Heart left ventricle (tissue), 16 donors: Measurements from ENCODE around the gene OPCML. TPM values are rescaled to one million over a fixed set of nuclear protein-coding genes. Genes with fewer than 3 reads are reported as not detected.

Experiments
- ATAC-seq, 4 donors: fragments of 200-7000 bp; cut with Tn5 transposase; one replicate each; pipeline ENCODE4 v1.9.1; 2020 to 2022; ENCODE audit warnings: moderate library complexity in 4 of 4, mild to moderate bottlenecking in 3 of 4, moderate number of reproducible peaks in 1 of 4
- DNase-seq, 5 donors: peaks; one replicate each; pipeline ENCODE4 v3.0.0-alpha.2; 2020
- H3K27ac ChIP-seq, 12 donors: fragments of 200-600 bp; sonication (generic) in 4 of 12; one replicate each; pipeline versions ENCODE4 v1.5.0 to v1.8.0; 2016 to 2022; ENCODE audit warnings: mild to moderate bottlenecking in 2 of 12
- H3K27me3 ChIP-seq, 9 donors: fragments of 200-600 bp; sonication (generic) in 2 of 9; one replicate each; pipeline versions ENCODE4 v1.5.1 to v1.8.0; 2016 to 2022; ENCODE audit warnings: mild to moderate bottlenecking in 3 of 9
- H3K36me3 ChIP-seq, 9 donors: fragments of 200-600 bp; sonication (generic) in 2 of 9; one replicate each; pipeline versions ENCODE4 v1.5.0 to v1.8.0; 2018 to 2022; ENCODE audit warnings: mild to moderate bottlenecking in 2 of 9
- H3K4me1 ChIP-seq, 12 donors: fragments of 200-600 bp; sonication (generic) in 4 of 12; one replicate each; pipeline versions ENCODE4 v1.5.0 to v1.8.0; 2016 to 2022; ENCODE audit warnings: mild to moderate bottlenecking in 3 of 12
- H3K4me3 ChIP-seq, 12 donors: fragments of 200-600 bp; sonication (generic) in 4 of 12; one replicate each; pipeline versions ENCODE4 v1.5.0 to v1.8.0; 2017 to 2022; ENCODE audit warnings: mild to moderate bottlenecking in 9 of 12, moderate library complexity in 4 of 12
- H3K9me3 ChIP-seq, 12 donors: fragments of 200-600 bp; sonication (generic) in 4 of 12; one replicate each; pipeline versions ENCODE4 v1.5.0 to v1.8.0; 2016 to 2022; ENCODE audit warnings: mild to moderate bottlenecking in 1 of 12
- POLR2A ChIP-seq, 2 donors: fragments of 450-650 bp; IDR thresholded peaks; one replicate each; pipeline ENCODE4 v1.6.1; 2017; ENCODE audit warnings: antibody characterized with exemption in 2 of 2, mild to moderate bottlenecking in 2 of 2, moderate library complexity in 2 of 2
- WGBS, 4 donors: extraction: QIAGEN DNeasy Blood & Tissue Kit in 2 of 4; methylation state at CpG; one replicate each; pipeline versions ENCODE4 v1.1.5 to v1.1.7; 2013 to 2018; 5-methylcytosine and 5-hydroxymethylcytosine counted together
- intact Hi-C, 10 donors: fragments of 100-400 bp; cut with DNase I; formaldehyde crosslinking; loops; one replicate each; pipeline versions ENCODE4 v1.11.1 to v1.14.2; 2022
- polyA plus RNA-seq, 2 donors: library from polyadenylated mRNA; stranded (reverse); fragments of 200-250 nt; gene quantifications; one replicate each; pipeline ENCODE4 v1.2.3, GENCODE V29; 2013
- total RNA-seq, 9 donors: library from RNA; depleted of rRNA in 2 of 9; stranded (reverse); fragments of >200 nt in 2 of 9; fragmentation: NEBNext Ultra II Directional in 3 of 9; extraction: Animal tissue kit (Norgen Biotek cat#: 25700) in 3 of 9; gene quantifications; one replicate each; pipeline versions ENCODE4 v1.1.0 to v1.2.4, GENCODE V29; 2016 to 2023
- TF ChIP-seq, protein P1 (sequence below), 12 donors: fragments of 200-600 bp; sonication (generic) in 4 of 12; IDR thresholded peaks; one replicate each; pipeline versions ENCODE4 v1.5.0 to v1.8.0; 2018 to 2022; ENCODE audit warnings: antibody characterized with exemption in 12 of 12, mild to moderate bottlenecking in 5 of 12
- donor health status: ischemic (EF 13 %, LVEDD 7.1; RV severe dilation, severe dysfunction).
- donor health status: healthy with polysubstance abuse.
- donor health status: DM: no; HTN: yes; CAD: no.
- donor health status: DM: no; HTN: no; CAD: no.
- donor health status: ischemic (EF 25% LVEDD 6.9; RV normal size, moderate dysfunction).
- donor health status: ischemic (EF 25% LVEDD 5.7; RV mildly dilated, moderate dysfunction).
- donor health status: healthy.
- donor health status: DM: yes; HTN: yes; CAD: no.
- donor health status: ischemic (EF 35%, LVEDD 5.7; RV mildly dilated, moderate dysfunction).
- donor health status: nonischemic (EF 11% LVEDD 7.7; RV severe dilation, severe dysfunction).
- donor health status: DM: yes; HTN: yes; CAD: no.
- donor health status: PGD.
- donor health status: ischemic (EF 29% LVEDD 5.4; RV normal size, mild dysfunction).
- donor health status: nonischemic (EF 23%, LVEDD 6.1; RV moderate dilation, normal function).

The OPCML gene
- total and polyA plus RNA-seq, 11 donors = 0.04 to 1.3 (median 0.23) TPM; not detected in 3

- no peak overlapping the region for H3K4me3 ChIP-seq
- no peaks in the 10 kb centered on the region for H3K36me3 ChIP-seq
- ATAC-seq (no peak), DNase-seq (no peak)
- no peaks in the 10 kb centered on the region for H3K9me3 ChIP-seq
- no peak overlapping the region for H3K27ac ChIP-seq
- H3K4me1 ChIP-seq = no peaks in the 10 kb centered on the region
- no peak for TF ChIP-seq POLR2A (IDR thresholded peaks at IDR 0.05)
- TF ChIP-seq, protein P1, sequence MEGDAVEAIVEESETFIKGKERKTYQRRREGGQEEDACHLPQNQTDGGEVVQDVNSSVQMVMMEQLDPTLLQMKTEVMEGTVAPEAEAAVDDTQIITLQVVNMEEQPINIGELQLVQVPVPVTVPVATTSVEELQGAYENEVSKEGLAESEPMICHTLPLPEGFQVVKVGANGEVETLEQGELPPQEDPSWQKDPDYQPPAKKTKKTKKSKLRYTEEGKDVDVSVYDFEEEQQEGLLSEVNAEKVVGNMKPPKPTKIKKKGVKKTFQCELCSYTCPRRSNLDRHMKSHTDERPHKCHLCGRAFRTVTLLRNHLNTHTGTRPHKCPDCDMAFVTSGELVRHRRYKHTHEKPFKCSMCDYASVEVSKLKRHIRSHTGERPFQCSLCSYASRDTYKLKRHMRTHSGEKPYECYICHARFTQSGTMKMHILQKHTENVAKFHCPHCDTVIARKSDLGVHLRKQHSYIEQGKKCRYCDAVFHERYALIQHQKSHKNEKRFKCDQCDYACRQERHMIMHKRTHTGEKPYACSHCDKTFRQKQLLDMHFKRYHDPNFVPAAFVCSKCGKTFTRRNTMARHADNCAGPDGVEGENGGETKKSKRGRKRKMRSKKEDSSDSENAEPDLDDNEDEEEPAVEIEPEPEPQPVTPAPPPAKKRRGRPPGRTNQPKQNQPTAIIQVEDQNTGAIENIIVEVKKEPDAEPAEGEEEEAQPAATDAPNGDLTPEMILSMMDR (IDR thresholded peaks at IDR 0.05) = no peak
- intact Hi-C loops = no loop called here
- WGBS, 4 donors = 56 to 70% (median 64%) methylated on average over 3 of the region's 3 CpGs
- peaks cover 0 to 5% (median 0%) of the 10 kb centered on the region in 9 donors for H3K27me3 ChIP-seq
Measured at GRCh38 chr11:133249065-133249464, 283.2 kb downstream of the OPCML start.

- intact Hi-C loops = no loop called here
Measured at GRCh38 chr11:133243832-133244231, 288.5 kb downstream of the OPCML start.

DNA sequence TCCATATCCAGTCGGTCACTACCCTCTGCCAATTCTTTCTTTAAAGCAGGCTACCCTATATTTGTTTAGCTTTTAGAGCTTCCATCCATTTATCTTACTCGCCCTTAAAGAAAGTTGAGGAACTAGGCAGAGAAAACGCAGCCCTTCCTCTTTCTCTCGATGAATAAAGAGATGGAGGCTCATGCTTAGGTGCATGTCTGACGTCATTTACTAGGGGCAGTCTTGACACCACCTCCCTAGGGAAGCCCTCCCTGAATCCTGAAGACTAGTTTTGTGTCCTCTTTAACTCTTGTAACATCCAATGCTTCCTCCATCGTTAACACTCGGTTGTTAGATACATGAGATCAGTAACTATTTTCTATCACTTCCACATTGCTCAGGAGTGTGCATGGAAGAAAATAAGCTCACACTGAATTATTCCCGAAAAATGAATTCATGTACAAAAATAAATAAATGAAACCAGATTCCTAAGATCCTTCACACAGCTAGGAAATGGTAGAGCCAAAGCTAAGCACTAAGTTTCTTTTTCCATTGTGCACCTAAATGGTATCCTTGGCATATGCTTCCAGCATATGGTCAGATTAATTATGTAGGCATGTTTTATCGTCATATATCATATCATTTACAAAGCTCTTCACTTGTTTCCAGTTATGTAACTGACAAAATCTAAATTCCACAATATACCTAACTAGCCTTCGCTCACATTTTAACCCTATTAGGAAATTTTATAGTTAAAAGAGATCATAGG lies 291.2 kb downstream of the OPCML start:
- no peak for ATAC-seq
- intact Hi-C loops = no loop called here
- DNase-seq = no peak
- Histone ChIP-seq H3K36me3 (no peaks in the 10 kb centered on the region), H3K27me3 (peaks cover 0 to 27% (median 0%) of the 10 kb centered on the region in 9 donors), H3K4me1 (no peaks in the 10 kb centered on the region), H3K9me3 (no peaks in the 10 kb centered on the region), H3K27ac (no peak overlapping the region), H3K4me3 (no peak overlapping the region)
- TF ChIP-seq POLR2A (IDR thresholded peaks at IDR 0.05) = no peak
- TF ChIP-seq, protein P1 (IDR thresholded peaks at IDR 0.05) = no peak
- 80 to 84% (median 82%) methylated on average over 10 of the region's 10 CpGs for WGBS, 4 donors

More at GRCh38 chr11:133243832-133244231, 288.5 kb downstream of the OPCML start:
- no peak overlapping the region for H3K4me3 ChIP-seq
- H3K27ac ChIP-seq = no peak overlapping the region
- H3K4me1 ChIP-seq = no peaks in the 10 kb centered on the region
- 67 to 81% (median 73%) methylated on average over 3 of the region's 3 CpGs for WGBS, 4 donors
- no peak for ATAC-seq
- peaks cover 0 to 25% (median 0%) of the 10 kb centered on the region in 9 donors for H3K27me3 ChIP-seq
- TF ChIP-seq, protein P1 (IDR thresholded peaks at IDR 0.05) = no peak
- no peak for TF ChIP-seq POLR2A (IDR thresholded peaks at IDR 0.05)
- no peaks in the 10 kb centered on the region for H3K9me3 ChIP-seq
- no peaks in the 10 kb centered on the region for H3K36me3 ChIP-seq
- no peak for DNase-seq

DNA sequence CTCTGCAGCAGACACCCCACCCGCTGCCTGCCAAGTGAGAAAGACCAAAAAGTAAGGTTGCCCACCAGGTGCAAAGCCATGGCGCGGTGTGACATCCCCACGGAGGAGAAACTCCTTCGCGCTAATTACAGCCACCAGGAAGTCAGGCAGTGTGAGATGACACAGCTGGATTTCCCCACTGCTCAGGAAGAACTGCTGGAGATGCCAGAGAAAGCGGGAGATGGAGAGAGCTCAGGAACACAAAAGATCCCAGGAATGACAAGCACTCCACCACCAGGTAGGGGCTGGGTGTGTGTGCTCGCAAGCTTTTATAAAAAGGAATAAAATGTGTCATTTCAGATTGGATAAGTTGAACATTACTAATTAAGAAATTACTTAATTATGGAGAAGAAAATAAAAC lies 292.7 kb downstream of the OPCML start:
- Histone ChIP-seq H3K27me3 (peaks cover 0 to 40% (median 0%) of the 10 kb centered on the region in 9 donors), H3K27ac (no peak overlapping the region), H3K4me1 (no peaks in the 10 kb centered on the region), H3K4me3 (no peak overlapping the region), H3K36me3 (no peaks in the 10 kb centered on the region), H3K9me3 (no peaks in the 10 kb centered on the region)
- TF ChIP-seq, protein P1 (IDR thresholded peaks at IDR 0.05) = no peak
- TF ChIP-seq POLR2A (IDR thresholded peaks at IDR 0.05) = no peak
- DNase-seq (no peak), ATAC-seq (no peak)
- intact Hi-C loops = no loop called here
- 55 to 64% (median 61%) methylated on average over 8 of the region's 8 CpGs for WGBS, 4 donors
